ENCODE results near the gene DSTYK. TPM values are rescaled to one million over a fixed set of nuclear protein-coding genes. Genes with fewer than 3 reads are reported as not detected.
"Not testable (repeated sequence)": the region's sequence is repeated elsewhere in the genome, so short reads cannot be mapped to it uniquely, and the experiment has no call there.

The DSTYK gene
- total and polyA plus RNA-seq, 2 donors, result 8.6 to 15.5 TPM

- DNase-seq (ENCODE audit: extremely low spot score), result no peak
- H3K4me3 ChIP-seq (ENCODE audit: low read depth, low read length), result no peak overlapping the region
- no peaks in the 10 kb centered on the region for H3K4me1 ChIP-seq (ENCODE audit: insufficient read depth)
- 50% methylated on average over 2 of the region's 2 CpGs for WGBS
- no peak overlapping the region for H3K27ac ChIP-seq (ENCODE audit: low read depth)
- no peaks in the 10 kb centered on the region for H3K36me3 ChIP-seq (ENCODE audit: insufficient read depth)
Measured at GRCh38 chr1:205191622-205192021, 19.9 kb downstream of the DSTYK start.

DNA sequence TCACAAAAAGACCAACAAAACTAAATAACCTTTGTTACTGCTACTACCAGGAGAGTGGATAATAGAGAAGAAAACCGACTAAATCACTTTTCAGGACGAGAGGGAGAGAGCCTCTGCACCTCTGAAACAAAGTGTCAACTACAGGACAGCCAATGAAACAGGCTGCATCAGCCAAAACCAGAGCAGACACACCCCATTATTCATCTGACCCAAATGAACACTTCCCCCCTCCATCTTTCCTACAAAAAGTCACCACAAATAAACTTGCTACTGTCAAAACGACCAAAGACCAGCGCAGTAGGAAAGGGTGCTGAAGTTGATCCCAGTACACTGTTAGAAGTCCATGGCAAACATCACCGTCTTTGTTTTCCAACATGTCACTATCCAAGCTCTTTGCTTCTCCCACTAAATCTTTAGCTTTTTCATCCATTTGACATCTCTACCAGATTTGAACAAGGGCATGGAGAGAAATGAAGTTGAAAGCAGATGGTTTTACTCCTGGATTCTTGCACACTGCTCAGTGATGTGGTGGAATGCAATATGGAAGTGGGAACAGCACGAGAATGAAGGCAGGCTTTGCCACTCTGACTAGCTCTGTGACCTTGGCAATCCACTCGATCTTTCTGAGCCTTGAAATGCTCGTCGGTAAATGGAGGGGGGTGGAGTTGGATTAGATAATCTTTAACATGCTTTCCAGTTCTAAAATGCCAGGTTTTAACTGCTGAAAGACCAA lies 20.5 kb downstream of the DSTYK start:
- Histone ChIP-seq H3K4me1 (ENCODE audit: insufficient read depth) (no peaks in the 10 kb centered on the region), H3K4me3 (ENCODE audit: low read depth, low read length) (no peak overlapping the region), H3K27ac (ENCODE audit: low read depth) (no peak overlapping the region), H3K36me3 (ENCODE audit: insufficient read depth) (no peaks in the 10 kb centered on the region)
- 39% methylated on average over 9 of the region's 9 CpGs for WGBS
- DNase-seq (ENCODE audit: extremely low spot score), result no peak

GRCh38 chr1:205189131-205189530 lies 22.4 kb downstream of the DSTYK start:
- H3K36me3 ChIP-seq (ENCODE audit: insufficient read depth), result no peaks in the 10 kb centered on the region
- no peak overlapping the region for H3K27ac ChIP-seq (ENCODE audit: low read depth)
- no peak for DNase-seq (ENCODE audit: extremely low spot score)
- H3K4me1 ChIP-seq (ENCODE audit: insufficient read depth), result no peaks in the 10 kb centered on the region
- WGBS, result 84% methylated on average over 2 of the region's 2 CpGs
- no peak overlapping the region for H3K4me3 ChIP-seq (ENCODE audit: low read depth, low read length)

GRCh38 chr1:205188596-205188995 lies 22.9 kb downstream of the DSTYK start:
- 91% methylated on average over 2 of the region's 2 CpGs for WGBS
- Histone ChIP-seq H3K4me1 (ENCODE audit: insufficient read depth) (no peaks in the 10 kb centered on the region), H3K4me3 (ENCODE audit: low read depth, low read length) (no peak overlapping the region), H3K36me3 (ENCODE audit: insufficient read depth) (no peaks in the 10 kb centered on the region), H3K27ac (ENCODE audit: low read depth) (no peak overlapping the region)
- no peak for DNase-seq (ENCODE audit: extremely low spot score)

- Histone ChIP-seq H3K36me3 (ENCODE audit: insufficient read depth) (no peaks in the 10 kb centered on the region), H3K4me3 (ENCODE audit: low read depth, low read length) (no peak overlapping the region), H3K27ac (ENCODE audit: low read depth) (no peak overlapping the region), H3K4me1 (ENCODE audit: insufficient read depth) (no peaks in the 10 kb centered on the region)
- WGBS, result 49% methylated on average over 2 of the region's 2 CpGs
- DNase-seq (ENCODE audit: extremely low spot score), result no peak
Measured at GRCh38 chr1:205188098-205188497, 23.4 kb downstream of the DSTYK start.

DNA sequence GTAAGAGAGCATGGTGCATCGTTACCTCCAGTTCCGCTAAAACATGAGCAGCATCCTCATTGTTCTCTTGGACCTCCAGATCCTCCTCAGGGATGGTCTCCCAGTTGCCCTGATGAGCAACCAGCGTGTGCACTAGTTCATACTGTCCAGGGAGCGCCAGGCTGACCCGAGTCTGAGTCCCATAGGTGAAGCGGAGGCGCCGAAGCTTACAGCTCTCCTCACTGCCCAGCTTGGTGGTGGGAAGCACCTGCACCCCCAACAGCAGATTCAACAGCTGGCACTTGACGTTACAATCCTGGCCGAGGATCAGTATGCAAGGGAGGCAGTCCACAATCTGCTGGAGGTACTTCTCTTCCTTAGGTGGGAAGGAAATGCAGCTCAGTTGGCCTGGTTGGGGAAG lies 24.1 kb downstream of the DSTYK start:
- DNase-seq (ENCODE audit: extremely low spot score), result no peak
- H3K4me3 ChIP-seq (ENCODE audit: low read depth, low read length), result no peak overlapping the region
- H3K36me3 ChIP-seq (ENCODE audit: insufficient read depth), result no peaks in the 10 kb centered on the region
- no peak overlapping the region for H3K27ac ChIP-seq (ENCODE audit: low read depth)
- H3K4me1 ChIP-seq (ENCODE audit: insufficient read depth), result no peaks in the 10 kb centered on the region
- 93% methylated on average over 10 of the region's 10 CpGs for WGBS

GRCh38 chr1:205186191-205186590 lies 25.3 kb downstream of the DSTYK start:
- no peaks in the 10 kb centered on the region for H3K4me1 ChIP-seq (ENCODE audit: insufficient read depth)
- DNase-seq (ENCODE audit: extremely low spot score), result no peak
- H3K4me3 ChIP-seq (ENCODE audit: low read depth, low read length), result no peak overlapping the region
- H3K27ac ChIP-seq (ENCODE audit: low read depth), result no peak overlapping the region
- H3K36me3 ChIP-seq (ENCODE audit: insufficient read depth), result no peaks in the 10 kb centered on the region

DNA sequence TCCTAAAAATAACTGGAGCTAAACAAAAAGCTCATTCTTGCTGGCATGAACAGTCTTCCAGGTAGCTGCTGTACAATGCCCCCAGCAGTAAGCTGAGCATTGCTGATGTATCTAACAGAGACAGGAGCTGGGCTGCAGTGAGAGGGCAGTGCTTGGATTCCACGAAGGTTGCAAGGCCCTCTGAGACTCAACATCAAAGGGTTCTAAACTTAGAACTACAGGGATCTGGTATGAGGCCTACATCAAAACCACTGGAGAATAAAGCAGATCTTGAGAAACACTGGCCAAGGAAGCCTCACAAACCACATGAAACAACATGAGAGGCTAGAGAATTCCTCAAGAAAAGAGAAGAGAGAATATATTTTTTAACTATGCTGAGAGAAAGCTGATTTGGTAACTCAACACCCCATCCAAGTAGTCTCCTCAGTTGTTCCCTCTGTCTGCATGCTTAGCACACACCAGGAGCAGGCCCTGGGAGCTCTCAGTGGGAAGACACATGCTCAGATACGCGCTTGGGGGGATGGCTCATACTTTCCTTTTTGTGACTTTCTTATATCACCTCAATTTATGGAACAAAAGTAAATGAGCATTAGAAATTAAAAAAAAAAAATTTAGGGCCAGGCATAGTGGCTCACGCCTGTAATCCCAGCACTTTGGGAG lies 27.7 kb downstream of the DSTYK start:
- Histone ChIP-seq H3K4me1 (ENCODE audit: insufficient read depth) (no peaks in the 10 kb centered on the region), H3K36me3 (ENCODE audit: insufficient read depth) (no peaks in the 10 kb centered on the region), H3K27ac (ENCODE audit: low read depth) (no peak overlapping the region), H3K4me3 (ENCODE audit: low read depth, low read length) (no peak overlapping the region)
- DNase-seq (ENCODE audit: extremely low spot score), result no peak
- whole genome bisulfite sequencing, result 43% methylated on average over 4 of the region's 4 CpGs

- WGBS, result 94% methylated on average over 2 of the region's 2 CpGs
- no peak overlapping the region for H3K27ac ChIP-seq (ENCODE audit: low read depth)
Measured at GRCh38 chr1:205182930-205183329, 28.6 kb downstream of the DSTYK start.

DNA sequence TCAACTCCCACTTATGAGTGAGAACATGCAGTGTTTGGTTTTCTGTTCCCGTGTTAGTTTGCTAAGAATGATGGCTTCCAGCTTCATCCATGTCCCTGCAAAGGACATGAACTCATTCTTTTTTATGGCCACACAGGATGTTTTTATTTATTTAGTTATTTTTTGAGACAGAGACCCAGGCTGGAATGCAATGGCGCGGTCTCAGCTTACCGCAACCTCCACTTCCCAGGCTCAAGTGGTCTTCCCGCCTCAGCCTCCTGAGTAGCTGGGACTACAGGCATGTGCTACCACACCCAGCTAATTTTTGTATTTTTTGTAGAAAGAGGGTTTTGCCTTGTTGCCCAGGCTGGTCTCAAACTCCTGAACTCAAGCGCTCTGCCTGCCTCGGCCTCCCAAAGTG lies 31.2 kb downstream of the DSTYK start:
- 75% methylated on average over 7 of the region's 7 CpGs for WGBS
- not testable (repeated sequence) for H3K4me3 ChIP-seq (ENCODE audit: low read depth, low read length); H3K4me1 ChIP-seq (ENCODE audit: insufficient read depth); H3K27ac ChIP-seq (ENCODE audit: low read depth); DNase-seq (ENCODE audit: extremely low spot score); H3K36me3 ChIP-seq (ENCODE audit: insufficient read depth)

More at GRCh38 chr1:205182930-205183329, 28.6 kb downstream of the DSTYK start:
- Histone ChIP-seq H3K4me3 (ENCODE audit: low read depth, low read length) (no peak overlapping the region), H3K4me1 (ENCODE audit: insufficient read depth) (no peaks in the 10 kb centered on the region), H3K36me3 (ENCODE audit: insufficient read depth) (no peaks in the 10 kb centered on the region)
- DNase-seq (ENCODE audit: extremely low spot score), result no peak

DNA sequence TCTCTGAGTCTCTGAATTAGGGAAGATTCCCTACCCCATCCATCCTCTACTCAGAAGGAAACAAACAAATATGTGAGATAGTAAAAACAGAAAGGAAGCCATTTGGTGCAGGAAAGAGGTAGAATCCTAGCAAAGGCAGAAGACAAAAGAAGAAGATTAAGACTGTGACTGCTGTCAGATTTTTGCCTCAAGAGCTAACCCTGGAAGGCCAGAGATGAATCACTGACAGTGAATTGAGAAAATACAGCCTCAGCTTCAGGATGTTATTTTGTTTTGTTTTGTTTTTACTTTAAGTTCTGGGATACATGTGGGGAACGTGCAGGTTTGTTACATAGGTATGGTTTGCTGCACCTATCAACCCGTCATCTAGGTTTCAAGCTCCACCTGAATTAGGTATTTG lies 31.7 kb downstream of the DSTYK start:
- 87% methylated on average over 2 of the region's 2 CpGs for WGBS
- no peaks in the 10 kb centered on the region for H3K36me3 ChIP-seq (ENCODE audit: insufficient read depth)
- DNase-seq (ENCODE audit: extremely low spot score), result no peak
- no peaks in the 10 kb centered on the region for H3K4me1 ChIP-seq (ENCODE audit: insufficient read depth)
- H3K4me3 ChIP-seq (ENCODE audit: low read depth, low read length), result no peak overlapping the region
- H3K27ac ChIP-seq (ENCODE audit: low read depth), result no peak overlapping the region

DNA sequence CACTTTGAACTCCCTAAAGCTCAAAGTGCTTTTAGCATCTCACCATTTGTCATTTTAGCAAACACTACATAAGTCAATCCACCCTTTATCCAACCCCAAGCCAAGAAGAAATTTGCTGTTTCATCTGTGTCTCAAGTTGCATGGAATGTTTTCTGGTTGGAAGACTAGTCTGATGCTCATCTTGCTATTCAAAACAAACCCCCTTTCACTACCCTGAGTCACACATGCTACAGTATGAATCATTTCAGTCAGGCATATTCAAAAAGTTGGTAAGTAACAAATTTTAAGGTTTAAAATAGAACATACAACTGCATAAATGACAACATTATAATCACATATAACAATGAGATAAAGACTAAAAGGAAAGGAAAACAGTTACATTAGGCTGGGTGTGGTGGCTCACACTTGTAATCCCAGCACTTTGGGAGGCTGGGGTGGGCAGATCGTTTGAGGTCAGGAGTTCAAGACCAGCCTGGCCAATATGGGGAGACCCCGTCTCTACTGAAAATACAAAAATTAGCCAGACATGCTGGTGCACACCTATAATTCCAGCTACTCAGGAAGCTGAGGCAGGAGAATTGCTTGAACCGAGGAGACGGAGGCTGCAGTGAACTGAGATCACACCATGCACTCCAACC lies 38.7 kb downstream of the DSTYK start:
- no peak for DNase-seq (ENCODE audit: extremely low spot score)
- no peaks in the 10 kb centered on the region for H3K4me1 ChIP-seq (ENCODE audit: insufficient read depth)
- no peaks in the 10 kb centered on the region for H3K36me3 ChIP-seq (ENCODE audit: insufficient read depth)
- 90% methylated on average over 4 of the region's 4 CpGs for WGBS
- H3K27ac ChIP-seq (ENCODE audit: low read depth), result no peak overlapping the region
- no peak overlapping the region for H3K4me3 ChIP-seq (ENCODE audit: low read depth, low read length)

GRCh38 chr1:205171369-205171768 lies 40.1 kb downstream of the DSTYK start:
- WGBS, result 93% methylated on average over 5 of the region's 5 CpGs
- Histone ChIP-seq H3K36me3 (ENCODE audit: insufficient read depth) (no peaks in the 10 kb centered on the region), H3K4me1 (ENCODE audit: insufficient read depth) (no peaks in the 10 kb centered on the region), H3K4me3 (ENCODE audit: low read depth, low read length) (no peak overlapping the region), H3K27ac (ENCODE audit: low read depth) (no peak overlapping the region)
- no peak for DNase-seq (ENCODE audit: extremely low spot score)

Data from urinary bladder (tissue), 4 donors.